ENCODE measurements around the gene CST9.

- no peak for TF ChIP-seq CTCF (optimal IDR thresholded peaks at IDR 0.05 in 1 of 3, IDR thresholded peaks at IDR 0.05 in 1 of 3, conservative IDR thresholded peaks at IDR 0.05 in 1 of 3; ENCODE audit: extremely low read depth in 1 of 3, insufficient read depth in 2 of 3, low read length in 3 of 3)
- TF ChIP-seq EZH2 (IDR thresholded peaks at IDR 0.05; ENCODE audit: low read length) = no peak
These were observed 18.1 kb upstream of the CST9 start for GRCh38 chr20:23623666-23624323.
